RPMI7951 (cell line): ENCODE results near the gene ZSWIM1. TPM values are rescaled to one million over a fixed set of nuclear protein-coding genes. Genes with fewer than 3 reads are reported as not detected.
A peak's percentile ranks its signal among the peaks of the same experiment; 100 is the strongest.

Source experiments
- DNase-seq: peaks from one replicate; pipeline ENCODE4 v3.0.0-alpha.2; 2012; ENCODE audit warnings: low read depth
- total RNA-seq: library from RNA; depleted of rRNA; stranded (reverse); fragments of >200 nt; shearing (Covaris generic); gene quantifications from 2 replicates; pipeline ENCODE4 v1.2.3, GENCODE V29; 2014; rRNA removed

Gene ZSWIM1
- total RNA-seq, result 17.0 and 20.4 TPM in 2 replicates

- peak; percentile 100 for DNase-seq
Measured at GRCh38 chr20:45880988-45881788, at the start of gene ZSWIM1. Gene ZSWIM1 (plus strand): TSS chr20:45881227. CDS start chr20:45882593, 1,366 bp downstream.

- no peak for DNase-seq
Measured at GRCh38 chr20:45832619-45833018, 48.4 kb upstream of the ZSWIM1 start.

DNA sequence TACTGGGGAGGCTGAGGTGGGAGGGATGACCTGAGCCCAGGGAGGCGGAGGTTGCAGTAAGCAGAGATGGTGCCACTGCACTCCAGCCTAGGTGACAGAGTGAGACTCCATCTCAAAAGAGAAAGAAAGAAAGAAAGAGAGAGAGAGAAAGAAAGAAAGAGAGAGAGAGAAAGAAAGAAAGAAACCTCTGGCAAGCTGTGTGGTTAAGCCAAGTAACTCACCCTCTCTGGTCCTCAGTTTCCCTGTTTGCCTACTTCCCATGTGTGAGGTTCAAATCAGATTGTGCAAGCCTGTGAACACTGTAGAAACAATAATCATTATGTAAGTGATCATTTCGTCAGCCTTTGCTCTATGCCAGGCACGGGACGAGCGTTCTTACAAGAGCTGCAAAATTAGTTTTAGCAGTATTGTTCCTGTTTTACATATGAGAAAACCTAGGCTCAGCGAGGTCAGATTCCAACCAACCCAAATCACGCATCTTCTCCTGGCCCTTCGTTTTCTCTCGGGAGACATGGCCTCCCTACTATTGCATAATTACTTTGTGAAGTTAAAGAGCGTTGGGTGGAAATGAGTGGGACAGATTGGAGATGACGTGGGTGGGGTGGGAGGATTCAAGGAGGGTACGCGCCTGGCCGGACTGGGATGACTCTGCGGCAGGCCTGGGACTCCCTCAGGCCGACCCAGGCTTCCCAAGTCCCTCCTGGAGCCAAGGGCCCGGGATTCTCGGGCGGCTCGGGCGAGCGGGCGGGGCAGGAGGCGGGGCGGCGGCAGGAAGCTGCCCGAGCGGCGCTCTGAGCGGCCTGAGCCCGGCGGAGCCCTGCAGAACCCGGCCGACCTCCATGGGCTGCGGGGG, 47.8 kb upstream of the ZSWIM1 start, which contains the start of gene SNX21:
Gene SNX21, plus strand, starts transcription at position 770 of the 853 bp plus-strand sequence. CDS start 121 bp downstream, outside the sequence.
- DNase-seq, result peak; percentile 98

- DNase-seq, result peak; percentile 77
Measured at GRCh38 chr20:45833883-45834796, 46.9 kb upstream of the ZSWIM1 start.

DNA sequence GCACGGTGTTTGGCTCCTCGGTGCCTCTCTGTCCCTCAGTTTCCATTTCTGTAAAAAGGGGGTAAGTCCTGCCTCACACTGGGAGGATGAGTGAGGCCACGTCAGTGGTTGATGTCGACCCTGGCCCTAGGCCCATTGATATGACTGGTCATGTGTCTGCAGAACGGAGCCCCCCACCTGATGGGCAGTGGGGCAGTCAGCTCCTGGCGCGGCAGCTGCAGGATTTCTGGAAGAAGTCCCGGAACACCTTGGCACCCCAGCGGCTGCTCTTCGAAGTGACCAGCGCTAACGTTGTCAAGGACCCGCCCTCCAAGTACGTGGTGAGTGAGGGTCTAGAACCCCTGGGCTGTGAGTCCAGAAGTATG, 46.2 kb upstream of the ZSWIM1 start:
- DNase-seq, result no peak

DNA sequence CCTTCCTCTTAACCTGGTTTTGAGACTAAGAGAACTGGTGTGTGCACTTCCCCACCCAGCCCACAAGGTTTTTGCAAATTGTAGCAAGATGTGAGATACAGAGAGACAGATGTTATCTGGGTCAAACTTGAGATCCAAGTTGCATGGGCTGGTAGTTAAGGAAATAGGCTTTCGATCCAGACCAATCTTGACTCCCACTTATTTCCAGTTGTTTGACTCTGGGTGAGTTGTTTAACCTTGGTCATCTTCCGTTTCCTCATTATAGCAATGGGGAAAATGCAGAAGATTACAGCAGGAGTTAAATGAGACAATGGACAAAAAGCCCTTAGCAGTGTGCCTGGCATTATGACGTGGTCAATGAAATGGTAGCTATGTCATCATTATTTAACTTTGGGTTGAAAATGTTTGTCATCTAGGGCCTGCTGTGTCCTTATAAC, 45.7 kb upstream of the ZSWIM1 start:
- no peak for DNase-seq

DNA sequence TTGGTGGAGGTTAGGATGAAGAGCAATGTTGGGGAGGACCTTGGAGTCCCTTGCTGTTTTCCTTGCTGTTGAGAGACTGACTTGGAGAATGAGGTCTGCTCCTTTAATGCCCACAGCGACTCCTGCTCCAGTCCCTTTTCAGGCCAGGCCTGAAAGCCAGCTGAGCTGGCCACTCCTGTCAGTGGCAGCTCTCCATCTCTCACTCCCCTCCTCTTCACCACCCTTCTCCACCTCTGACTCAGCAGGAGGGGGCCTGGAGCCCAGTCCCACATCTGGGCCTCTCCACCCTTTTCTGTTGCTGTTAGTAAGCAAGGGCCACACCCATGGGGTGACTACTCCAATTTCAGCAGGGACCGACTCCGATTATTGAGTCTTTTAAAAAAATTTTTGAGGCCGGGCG, 45.2 kb upstream of the ZSWIM1 start:
- DNase-seq, result peak; percentile 91

- no peak for DNase-seq
Measured at GRCh38 chr20:45836841-45837240, 44.2 kb upstream of the ZSWIM1 start.

- DNase-seq, result no peak
Measured at GRCh38 chr20:45840700-45841198, 40.3 kb upstream of the ZSWIM1 start.

DNA sequence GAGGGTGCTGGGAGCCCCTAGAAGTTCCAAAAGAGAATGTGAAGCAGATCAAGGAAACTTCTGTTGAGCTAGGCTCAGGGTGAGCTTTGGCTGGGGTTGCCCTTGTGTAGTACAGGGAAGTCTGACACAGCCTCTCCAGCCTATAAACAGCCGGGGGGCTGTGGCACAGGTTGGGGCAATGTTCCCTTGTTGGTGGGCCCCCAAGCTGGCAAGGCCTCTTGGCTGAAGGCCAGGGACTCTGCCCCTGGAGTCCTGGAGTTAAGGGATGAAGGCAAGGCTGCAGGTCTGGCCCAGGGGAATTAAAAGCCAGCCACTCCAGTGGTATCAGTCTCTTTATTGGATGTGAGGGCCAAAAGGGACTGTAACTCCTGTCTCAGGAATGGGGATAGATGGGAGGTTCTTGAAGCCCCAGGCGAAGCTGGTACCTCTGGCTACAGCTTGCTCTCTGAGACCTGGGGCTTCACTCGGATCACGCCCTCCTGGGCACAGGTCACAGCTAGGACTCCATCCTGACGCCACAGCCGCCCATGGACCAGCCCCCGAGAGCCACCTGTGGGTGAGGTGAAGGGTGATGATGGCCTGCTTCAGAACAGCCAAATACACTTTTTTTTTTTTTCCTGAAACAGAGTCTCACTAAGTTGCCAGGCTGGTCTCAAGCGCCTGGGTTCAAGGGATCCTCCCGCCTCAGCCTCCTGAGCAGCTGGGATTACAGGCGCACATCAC, 39.5 kb upstream of the ZSWIM1 start:
- DNase-seq, result no peak

GRCh38 chr20:45842169-45842812, 38.7 kb upstream of the ZSWIM1 start:
- peak; percentile 47 for DNase-seq

- DNase-seq, result no peak
Measured at GRCh38 chr20:45843506-45843905, 37.5 kb upstream of the ZSWIM1 start.

- no peak for DNase-seq
Measured at GRCh38 chr20:45845452-45845851, 35.6 kb upstream of the ZSWIM1 start.

GRCh38 chr20:45848421-45848820, 32.6 kb upstream of the ZSWIM1 start:
- DNase-seq, result no peak

DNA sequence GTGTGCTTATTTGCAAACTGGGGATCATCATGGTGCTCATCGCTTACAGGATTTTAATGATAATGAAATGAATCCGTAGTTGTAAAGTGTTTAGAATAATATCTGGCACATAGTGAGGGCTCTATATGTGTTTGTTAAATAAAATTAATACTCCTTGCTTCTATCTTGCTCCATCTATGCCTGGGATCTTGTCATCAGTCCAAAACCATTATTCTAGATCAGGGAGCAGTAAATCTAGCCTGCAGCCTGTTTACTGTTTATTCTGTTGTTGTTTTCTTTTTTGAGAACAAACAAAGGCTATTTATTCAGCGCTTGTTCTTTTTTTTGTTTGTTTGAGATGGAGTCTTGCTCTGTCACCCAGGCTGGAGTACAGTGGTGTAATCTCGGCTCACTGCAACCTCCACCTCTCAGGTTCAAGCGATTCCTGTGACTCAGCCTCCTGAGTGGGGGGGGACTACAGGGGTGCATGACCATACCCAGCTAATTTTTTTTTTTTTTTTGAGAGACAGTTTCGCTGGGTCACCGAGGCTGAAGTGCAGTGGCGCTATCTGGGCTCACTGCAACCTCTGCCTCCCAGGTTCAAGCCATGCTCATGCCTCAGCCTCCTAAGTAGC, 32.0 kb upstream of the ZSWIM1 start:
- no peak for DNase-seq

- no peak for DNase-seq
Measured at GRCh38 chr20:45850238-45850637, 30.8 kb upstream of the ZSWIM1 start.

DNA sequence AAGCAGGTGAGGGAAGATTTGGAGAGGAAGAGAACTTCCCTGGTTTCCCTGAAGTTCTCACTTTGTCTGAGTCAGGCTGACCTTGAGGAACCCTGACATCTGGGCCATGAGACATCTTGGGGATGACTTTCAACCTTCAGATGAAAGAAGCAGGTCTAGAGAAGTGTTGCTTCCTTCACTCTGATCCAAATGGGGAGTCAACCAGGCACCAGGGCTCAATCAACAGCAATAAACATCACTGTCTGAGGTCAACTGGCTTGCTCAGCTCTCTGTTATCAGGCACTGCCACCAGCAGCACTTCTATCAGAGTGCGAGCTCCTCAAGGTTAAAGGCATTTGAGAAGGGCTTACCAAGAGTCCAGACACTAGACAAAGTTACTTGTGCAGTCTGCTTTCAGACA, 30.1 kb upstream of the ZSWIM1 start:
- no peak for DNase-seq

GRCh38 chr20:45851501-45851900, 29.5 kb upstream of the ZSWIM1 start:
- no peak for DNase-seq

DNA sequence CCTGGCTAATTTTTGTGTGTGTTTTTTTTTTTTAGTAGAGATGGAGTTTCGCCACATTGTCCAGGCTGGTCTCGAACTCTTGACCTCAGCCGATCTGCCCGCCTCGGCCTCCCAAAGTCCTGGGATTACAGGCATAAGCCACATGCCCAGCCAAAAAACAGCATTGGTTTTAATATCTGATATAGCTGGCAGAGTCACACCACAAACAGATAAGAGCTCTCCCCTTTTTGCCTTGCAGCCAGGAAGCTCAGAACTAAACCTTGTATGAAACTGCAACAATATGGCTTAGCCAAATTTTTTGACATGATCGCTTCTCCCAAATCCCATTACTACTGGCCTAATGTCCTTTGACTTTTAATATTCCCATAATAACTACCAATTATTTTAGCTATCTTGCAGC, 28.7 kb upstream of the ZSWIM1 start:
- DNase-seq, result no peak

GRCh38 chr20:45853484-45853883, 27.5 kb upstream of the ZSWIM1 start:
- no peak for DNase-seq
